Eye (tissue), 1 donor: ENCODE measurements around the gene FBXO44.

Experiments
- DNase-seq: peaks from one replicate; pipeline ENCODE4 v3.0.0-alpha.2; 2015

Gene FBXO44

GRCh38 chr1:11691928-11692711, 37.4 kb downstream of the FBXO44 start:
- DNase-seq = peak; percentile 56

GRCh38 chr1:11693024-11693590, 38.4 kb downstream of the FBXO44 start:
- DNase-seq = peak; percentile 50

DNA sequence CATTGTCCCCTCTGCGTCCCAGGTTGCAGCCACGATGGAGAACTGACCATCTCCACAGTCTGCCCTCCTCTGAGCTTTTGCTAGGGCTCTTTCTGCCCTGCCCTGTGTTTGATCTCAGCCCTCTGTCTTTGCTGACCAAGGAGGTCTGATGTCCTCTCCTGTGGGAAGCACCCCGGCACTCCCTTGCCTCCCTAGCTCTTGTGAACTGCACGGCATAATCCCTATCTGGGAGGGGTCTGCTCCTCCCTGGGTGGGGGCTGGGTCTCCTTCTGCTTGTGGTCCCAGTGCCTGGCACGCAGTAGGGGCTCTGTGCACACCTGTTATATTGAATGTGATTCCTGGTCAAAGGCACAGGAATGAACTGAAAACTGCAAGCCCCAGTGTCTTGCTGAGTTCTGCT, 39.2 kb downstream of the FBXO44 start:
- DNase-seq = no peak

- no peak for DNase-seq
Measured at GRCh38 chr1:11695861-11696260, 41.2 kb downstream of the FBXO44 start.

- no peak for DNase-seq
Measured at GRCh38 chr1:11697188-11697892, 42.7 kb downstream of the FBXO44 start.

DNA sequence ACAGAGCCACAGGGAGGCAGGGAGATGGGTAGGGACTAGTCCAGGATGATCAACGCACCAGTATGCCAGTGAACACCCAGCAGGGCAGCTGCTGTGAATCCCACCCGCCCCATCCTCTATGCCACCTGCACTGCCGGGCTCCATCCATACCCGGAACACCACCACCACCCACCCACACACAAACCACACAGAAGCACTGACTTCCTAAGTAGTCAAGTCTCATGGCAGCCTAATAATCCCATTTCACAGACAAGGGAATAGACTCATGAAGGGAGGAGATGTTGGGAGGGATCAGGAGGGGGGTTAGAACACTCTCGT, 43.2 kb downstream of the FBXO44 start:
- no peak for DNase-seq

DNA sequence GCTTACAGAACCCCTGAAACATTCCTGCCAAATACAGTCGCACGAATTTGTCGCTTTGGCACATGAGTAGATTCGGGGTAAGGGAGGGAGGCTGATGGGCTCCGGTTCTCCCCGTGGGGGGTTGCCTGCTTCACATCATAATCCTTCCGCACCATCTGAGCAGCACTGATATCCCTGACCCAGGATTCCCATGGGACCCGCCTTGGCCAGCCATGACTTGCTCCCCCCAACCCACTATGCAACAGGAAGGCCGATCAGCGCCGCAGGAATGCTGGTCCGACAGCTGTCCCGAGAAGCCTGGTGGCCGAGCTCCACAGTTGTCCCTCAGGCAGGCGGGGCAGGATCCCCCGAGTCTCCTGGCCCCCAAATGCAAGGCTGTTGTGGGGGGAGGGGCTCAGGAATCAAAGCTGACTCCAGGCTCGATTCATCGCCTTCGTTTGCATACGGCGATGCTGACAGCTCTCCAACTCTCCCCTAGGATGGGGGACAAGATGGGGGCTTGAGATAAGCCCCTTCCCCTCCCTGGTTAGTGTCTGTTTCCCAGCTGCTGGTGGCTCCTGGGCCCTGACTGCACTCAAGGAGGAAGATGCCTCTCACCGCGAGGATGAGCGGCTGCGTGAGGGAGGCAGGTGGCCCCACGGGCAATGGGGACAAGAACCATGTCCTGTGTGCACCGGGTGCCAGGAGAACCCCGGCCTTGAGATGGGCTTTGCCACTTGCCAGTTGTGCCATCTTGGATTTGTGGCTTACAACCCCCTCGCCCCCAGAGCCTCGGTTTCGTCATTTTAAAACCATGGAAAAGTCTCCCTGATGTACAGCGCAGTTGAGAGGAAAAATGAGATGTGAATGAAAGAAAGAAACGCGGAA, 46.2 kb downstream of the FBXO44 start:
- DNase-seq = peak; percentile 90

DNA sequence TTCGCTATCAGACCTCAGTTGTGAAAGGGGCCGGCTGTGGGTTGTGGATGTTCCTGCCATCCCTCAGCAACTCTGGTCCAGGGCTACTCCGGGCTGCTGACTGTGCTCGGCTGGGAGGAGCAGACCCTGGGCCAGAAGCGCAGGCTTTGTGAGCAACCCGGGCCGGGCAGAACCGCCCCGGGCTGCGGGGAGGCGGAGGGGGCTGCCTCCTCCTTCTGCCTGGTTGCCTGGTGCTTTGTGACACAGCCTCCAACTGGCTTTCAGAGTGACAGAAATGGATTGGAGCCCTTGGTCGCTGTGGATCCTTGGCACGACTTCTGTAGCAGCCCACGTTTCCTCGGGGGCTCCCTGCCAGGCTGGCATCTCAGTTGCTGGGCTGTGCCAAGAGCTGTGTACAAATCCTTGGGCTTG, 46.9 kb downstream of the FBXO44 start:
- peak; percentile 72 for DNase-seq

DNA sequence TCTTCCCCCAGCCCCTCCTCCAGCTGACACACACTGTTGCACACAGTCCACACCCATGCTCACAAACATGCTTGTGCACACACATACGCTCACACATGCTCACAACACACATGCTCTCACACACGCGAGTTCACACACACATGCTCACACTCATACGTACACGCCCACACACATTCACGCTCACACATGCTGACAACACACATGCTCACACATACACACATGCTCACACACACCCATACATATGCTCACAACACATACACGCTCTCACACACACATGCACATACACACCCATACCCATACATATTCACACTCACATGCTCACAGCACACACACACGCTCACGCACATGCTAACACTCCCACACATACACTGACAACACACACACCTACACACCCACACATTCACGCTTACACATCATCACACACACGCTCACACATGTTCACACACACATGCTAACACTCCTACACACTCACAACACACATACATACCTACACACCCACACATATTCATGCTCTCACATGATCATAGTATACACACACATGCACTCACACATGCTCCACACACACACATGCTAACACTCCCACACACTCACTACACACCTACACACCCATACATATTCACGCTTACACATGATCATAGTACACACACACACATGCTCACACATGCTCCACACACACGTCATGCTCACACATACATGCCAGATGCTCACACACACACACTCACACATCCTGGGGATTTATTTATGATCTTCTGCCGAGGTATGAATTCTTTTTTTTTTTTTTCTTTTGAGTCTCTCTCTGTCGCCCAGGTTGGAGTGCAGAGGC, 47.5 kb downstream of the FBXO44 start:
- DNase-seq = no peak

- DNase-seq = no peak
Measured at GRCh38 chr1:11703357-11704193, 48.9 kb downstream of the FBXO44 start.

DNA sequence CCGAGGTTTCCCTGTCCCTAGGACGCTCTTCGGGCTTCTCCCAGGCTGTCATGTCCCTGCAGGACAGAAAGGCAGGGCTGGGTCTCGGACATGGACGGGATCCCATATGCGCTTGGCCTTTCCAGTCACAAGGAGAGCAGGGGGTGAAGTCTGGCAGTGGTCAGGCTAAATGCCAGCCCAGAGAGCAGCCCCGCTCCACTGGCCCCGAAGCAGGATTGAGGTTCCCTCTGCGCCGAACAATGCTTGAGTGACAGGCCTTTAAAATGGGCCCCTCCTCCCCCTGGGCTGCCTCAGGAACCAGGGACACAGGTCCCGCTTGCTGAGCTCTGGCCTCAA, 49.5 kb downstream of the FBXO44 start:
- DNase-seq = peak; percentile 55

- DNase-seq = no peak
Measured at GRCh38 chr1:11704691-11705475, 50.2 kb downstream of the FBXO44 start.

DNA sequence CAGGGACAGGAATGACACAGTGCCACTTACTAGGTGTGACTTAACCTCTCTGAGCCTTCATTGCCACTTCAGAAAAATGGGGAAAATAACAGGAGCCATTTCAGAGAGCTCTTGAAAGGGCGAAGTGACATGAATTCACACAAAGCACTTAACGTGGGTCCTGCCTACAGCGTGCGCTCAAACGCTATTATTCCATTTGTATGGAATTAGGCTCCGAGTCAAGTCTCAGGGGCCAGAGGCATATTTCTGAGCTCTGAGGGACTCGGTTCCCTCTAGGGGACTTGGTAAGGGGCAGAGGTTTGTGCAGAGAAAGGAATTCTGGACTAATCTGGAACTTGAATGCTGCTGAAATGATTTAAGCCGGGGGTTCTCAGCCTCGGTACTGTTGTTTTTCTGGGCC, 50.9 kb downstream of the FBXO44 start:
- no peak for DNase-seq

DNA sequence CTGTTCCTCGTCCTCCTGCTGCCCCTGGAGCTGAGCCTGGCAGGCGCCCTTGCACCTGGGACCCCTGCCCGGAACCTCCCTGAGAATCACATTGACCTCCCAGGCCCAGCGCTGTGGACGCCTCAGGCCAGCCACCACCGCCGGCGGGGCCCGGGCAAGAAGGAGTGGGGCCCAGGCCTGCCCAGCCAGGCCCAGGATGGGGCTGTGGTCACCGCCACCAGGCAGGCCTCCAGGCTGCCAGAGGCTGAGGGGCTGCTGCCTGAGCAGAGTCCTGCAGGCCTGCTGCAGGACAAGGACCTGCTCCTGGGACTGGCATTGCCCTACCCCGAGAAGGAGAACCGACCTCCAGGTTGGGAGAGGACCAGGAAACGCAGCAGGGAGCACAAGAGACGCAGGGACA, 51.6 kb downstream of the FBXO44 start:
- no peak for DNase-seq

GRCh38 chr1:11707621-11708276, 53.1 kb downstream of the FBXO44 start:
- peak; percentile 81 for DNase-seq

DNA sequence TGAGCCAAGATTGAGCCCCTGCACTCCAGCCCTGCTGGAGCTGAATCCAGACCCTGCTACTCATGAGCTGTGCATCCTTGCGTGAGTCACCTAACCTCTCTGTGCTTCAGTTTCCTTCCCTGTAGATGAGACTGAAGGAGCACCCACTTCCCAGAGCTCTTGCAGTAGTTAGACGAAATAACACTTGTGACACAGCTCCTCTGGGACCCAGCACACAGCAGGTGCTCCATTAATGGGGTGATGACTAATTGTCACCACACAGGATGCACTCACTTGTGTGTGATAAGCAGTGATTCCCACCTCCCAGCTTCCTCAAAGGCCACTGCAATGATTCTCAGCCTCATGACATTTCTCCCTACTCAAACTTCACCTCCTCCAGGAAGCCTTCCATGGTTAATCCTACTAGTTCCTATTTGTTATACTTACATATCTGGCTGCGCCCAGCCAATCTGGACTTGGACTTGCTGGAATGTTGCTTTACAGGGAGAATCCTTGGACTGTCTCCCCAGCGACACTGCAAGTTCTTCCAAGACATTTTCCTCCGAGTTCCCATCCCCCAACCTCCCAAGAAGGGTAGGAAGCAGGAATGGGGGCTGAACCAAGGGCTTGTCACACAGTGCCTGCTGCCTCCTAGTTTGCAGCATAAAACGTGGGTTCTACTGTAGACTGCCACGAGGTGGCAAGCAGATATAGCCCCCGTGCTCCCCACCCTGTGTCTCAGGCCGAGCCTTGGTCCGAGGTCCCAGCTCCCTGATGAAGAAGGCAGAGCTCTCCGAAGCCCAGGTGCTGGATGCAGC, 54.1 kb downstream of the FBXO44 start:
- no peak for DNase-seq

DNA sequence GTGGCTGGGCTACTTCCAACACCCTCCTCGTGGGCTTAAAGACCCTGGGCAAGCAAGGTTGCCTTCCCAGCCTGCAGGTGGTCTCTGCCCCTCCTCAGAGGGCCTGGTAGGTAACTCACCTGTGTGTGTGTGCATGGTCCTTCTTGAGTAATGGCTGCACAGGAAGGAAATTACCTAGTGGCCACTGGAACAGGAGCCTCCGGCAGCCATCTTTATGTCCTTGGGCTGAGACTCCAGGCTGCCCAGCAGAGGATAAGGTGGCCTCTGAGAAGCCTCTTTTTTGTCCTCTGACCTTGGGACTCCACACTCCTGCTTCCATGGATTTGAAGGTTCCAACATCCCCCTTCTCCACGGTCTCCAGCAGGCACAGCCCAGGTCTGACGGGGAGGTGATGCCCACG, 56.8 kb downstream of the FBXO44 start:
- DNase-seq = no peak

DNA sequence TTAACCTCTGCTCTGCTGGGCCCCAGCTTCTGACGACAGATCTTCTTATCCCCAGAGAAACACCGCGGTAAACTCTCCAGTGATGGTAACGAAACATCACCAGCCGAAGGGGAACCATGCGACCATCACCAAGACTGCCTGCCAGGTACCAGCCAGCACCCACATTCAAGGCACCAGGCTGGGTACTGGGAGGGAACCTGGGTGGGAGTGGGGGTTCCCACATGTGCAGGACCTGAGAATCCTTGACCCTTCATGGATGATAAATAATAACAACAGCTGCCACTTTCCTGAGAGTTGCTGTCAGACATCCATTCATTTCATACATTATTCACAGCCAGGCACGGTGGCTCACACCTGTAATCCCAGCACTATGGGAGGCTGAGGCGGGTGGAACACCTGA, 57.6 kb downstream of the FBXO44 start:
- no peak for DNase-seq
